NT2/D1 (cell line): ENCODE measurements around the gene UGGT2.

Experiments
- DNase-seq: peaks from one replicate; pipeline ENCODE4 v3.0.0-alpha.2; 2011; ENCODE audit warnings: low read depth, low spot score
- H3K27me3 ChIP-seq: 2 replicates; pipeline ENCODE4 v1.6.0; 2011; ENCODE audit warnings: mild to moderate bottlenecking; ENCODE audit not compliant: insufficient read length, insufficient read depth
- H3K36me3 ChIP-seq: 2 replicates; pipeline ENCODE4 v1.6.1; 2011; ENCODE audit warnings: mild to moderate bottlenecking, low read length, mixed read lengths; ENCODE audit not compliant: insufficient read depth, insufficient read length
- H3K4me1 ChIP-seq: 2 replicates; pipeline ENCODE4 v1.5.1; 2011; ENCODE audit not compliant: insufficient read depth, insufficient read length
- H3K4me3 ChIP-seq: 2 replicates; pipeline ENCODE4 v1.5.1; 2011; ENCODE audit warnings: low read depth; ENCODE audit not compliant: insufficient read length
- H3K9ac ChIP-seq: 2 replicates; pipeline ENCODE4 v1.6.0; 2011; ENCODE audit warnings: low read depth; ENCODE audit not compliant: insufficient read length
- H3K9me3 ChIP-seq: 2 replicates; pipeline ENCODE4 v1.5.1; 2011; ENCODE audit warnings: mild to moderate bottlenecking, low read length; ENCODE audit not compliant: insufficient read depth
- SUZ12 ChIP-seq: IDR thresholded peaks from 2 replicates; pipeline ENCODE4 v1.6.1; 2011; ENCODE audit not compliant: insufficient read length, insufficient read depth; ENCODE audit errors: extremely low read depth
- YY1 ChIP-seq: IDR thresholded peaks from 2 replicates; pipeline ENCODE4 v1.6.1; 2011; ENCODE audit not compliant: insufficient read length, insufficient read depth
- ZNF274 ChIP-seq: IDR thresholded peaks from 2 replicates; pipeline ENCODE4 v1.6.1; 2011; ENCODE audit warnings: mild to moderate bottlenecking, low read depth, low read length

The UGGT2 gene

GRCh38 chr13:95813139-95813538 lies 240.1 kb downstream of the UGGT2 start:
- Histone ChIP-seq H3K9ac (no peak overlapping the region), H3K4me1 (no peaks in the 10 kb centered on the region), H3K36me3 (no peaks in the 10 kb centered on the region), H3K4me3 (no peak overlapping the region), H3K27me3 (no peaks in the 10 kb centered on the region), H3K9me3 (no peaks in the 10 kb centered on the region)
- DNase-seq, result no peak
- TF ChIP-seq YY1 (no peak), SUZ12 (no peak), ZNF274 (no peak)

- Histone ChIP-seq H3K9ac (no peak overlapping the region), H3K36me3 (no peaks in the 10 kb centered on the region), H3K4me1 (no peaks in the 10 kb centered on the region), H3K4me3 (no peak overlapping the region), H3K27me3 (no peaks in the 10 kb centered on the region), H3K9me3 (no peaks in the 10 kb centered on the region)
- no peak for DNase-seq
- TF ChIP-seq ZNF274 (no peak), SUZ12 (no peak), YY1 (no peak)
Measured at GRCh38 chr13:95809429-95809828, 243.8 kb downstream of the UGGT2 start.

- Histone ChIP-seq H3K9ac (no peak overlapping the region), H3K9me3 (no peaks in the 10 kb centered on the region), H3K36me3 (no peaks in the 10 kb centered on the region), H3K4me1 (no peaks in the 10 kb centered on the region), H3K4me3 (no peak overlapping the region), H3K27me3 (no peaks in the 10 kb centered on the region)
- no peak for DNase-seq
- TF ChIP-seq YY1 (no peak), SUZ12 (no peak), ZNF274 (no peak)
Measured at GRCh38 chr13:95805921-95806320, 247.3 kb downstream of the UGGT2 start.

- Histone ChIP-seq H3K27me3 (no peaks in the 10 kb centered on the region), H3K9me3 (no peaks in the 10 kb centered on the region), H3K4me1 (no peaks in the 10 kb centered on the region), H3K36me3 (no peaks in the 10 kb centered on the region), H3K9ac (no peak overlapping the region), H3K4me3 (no peak overlapping the region)
- DNase-seq, result no peak
- no peak for TF ChIP-seq SUZ12
- no peak for TF ChIP-seq YY1
- TF ChIP-seq ZNF274, result no peak
Measured at GRCh38 chr13:95801825-95802224, 251.4 kb downstream of the UGGT2 start.

GRCh38 chr13:95800436-95800835 lies 252.8 kb downstream of the UGGT2 start:
- Histone ChIP-seq H3K4me1 (no peaks in the 10 kb centered on the region), H3K9ac (no peak overlapping the region), H3K9me3 (no peaks in the 10 kb centered on the region), H3K27me3 (no peaks in the 10 kb centered on the region), H3K4me3 (no peak overlapping the region), H3K36me3 (no peaks in the 10 kb centered on the region)
- no peak for DNase-seq
- TF ChIP-seq SUZ12 (no peak), ZNF274 (no peak), YY1 (no peak)

- TF ChIP-seq YY1 (no peak), SUZ12 (no peak)
- H3K9ac ChIP-seq, result no peak overlapping the region
- no peak for DNase-seq
- no peaks in the 10 kb centered on the region for H3K4me1 ChIP-seq
- peaks cover 10% of the 10 kb centered on the region for H3K36me3 ChIP-seq
- no peaks in the 10 kb centered on the region for H3K27me3 ChIP-seq
- H3K9me3 ChIP-seq, result no peaks in the 10 kb centered on the region
- H3K4me3 ChIP-seq, result no peak overlapping the region
Measured at GRCh38 chr13:95797016-95797415, 256.2 kb downstream of the UGGT2 start.

GRCh38 chr13:95793781-95794180 lies 259.4 kb downstream of the UGGT2 start:
- Histone ChIP-seq H3K4me1 (no peaks in the 10 kb centered on the region), H3K9me3 (no peaks in the 10 kb centered on the region), H3K4me3 (no peak overlapping the region), H3K36me3 (peaks cover 23% of the 10 kb centered on the region), H3K27me3 (no peaks in the 10 kb centered on the region), H3K9ac (no peak overlapping the region)
- TF ChIP-seq SUZ12 (no peak), ZNF274 (no peak), YY1 (no peak)
- no peak for DNase-seq
